GM21447 (cell line): ENCODE results near the gene MUSK.
"Not testable (repeated sequence)": the region's sequence is repeated elsewhere in the genome, so short reads cannot be mapped to it uniquely, and the experiment has no call there.

Experiments used
- ATAC-seq: cut with Tn5 transposase; IDR thresholded peaks from one replicate; pipeline ENCODE4 v1.9.1; 2021; ENCODE audit not compliant: unreplicated experiment

The MUSK gene

DNA sequence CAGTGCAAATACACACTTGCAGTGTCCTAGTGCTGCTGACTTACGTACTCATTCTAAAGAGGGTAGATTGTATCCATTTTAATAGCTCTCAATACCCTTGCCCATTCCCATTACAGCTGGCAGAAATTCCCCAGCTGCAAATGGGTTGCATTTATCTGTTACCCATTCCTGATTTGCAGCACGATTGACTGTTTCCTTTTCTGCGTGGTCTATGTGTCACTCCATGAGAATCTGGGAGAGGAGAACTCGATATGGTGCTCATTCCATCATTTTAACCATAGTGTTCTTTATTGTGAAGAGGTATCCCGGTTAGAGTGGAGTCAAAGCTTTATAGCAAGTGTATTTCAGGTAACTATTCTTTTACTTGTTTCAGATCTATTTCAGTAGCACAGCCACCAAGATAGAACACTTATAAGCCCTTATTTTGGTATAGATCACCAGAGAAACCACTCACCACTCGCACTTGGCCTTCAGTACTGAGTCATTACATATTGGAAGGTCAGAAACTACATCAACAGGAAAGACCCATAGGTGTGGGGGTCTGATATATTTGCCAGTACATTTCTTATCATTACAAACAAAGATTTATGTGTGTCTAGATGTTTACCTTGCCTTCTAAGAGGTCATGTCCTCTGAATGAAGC is 139.5 kb downstream of the MUSK start:
- ATAC-seq, result peak; percentile 56

DNA sequence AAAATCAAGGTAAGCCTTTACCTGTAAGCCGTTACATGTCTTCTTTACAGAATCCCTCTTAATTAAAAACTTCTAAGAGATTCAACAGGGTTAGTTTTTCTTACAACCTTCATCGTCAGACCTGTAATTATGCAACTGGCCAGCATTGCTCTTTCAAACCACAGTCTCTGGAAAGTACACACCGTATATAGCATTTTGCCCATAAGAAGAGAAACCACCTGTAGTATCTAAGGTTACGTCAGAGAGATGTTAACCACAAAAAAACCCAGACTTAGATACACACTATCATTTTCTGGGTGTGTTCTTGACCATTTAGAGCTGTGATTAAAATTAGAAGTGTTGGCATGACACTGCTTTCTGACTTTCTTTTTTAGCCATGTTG is 140.0 kb downstream of the MUSK start:
- peak; percentile 94 for ATAC-seq

DNA sequence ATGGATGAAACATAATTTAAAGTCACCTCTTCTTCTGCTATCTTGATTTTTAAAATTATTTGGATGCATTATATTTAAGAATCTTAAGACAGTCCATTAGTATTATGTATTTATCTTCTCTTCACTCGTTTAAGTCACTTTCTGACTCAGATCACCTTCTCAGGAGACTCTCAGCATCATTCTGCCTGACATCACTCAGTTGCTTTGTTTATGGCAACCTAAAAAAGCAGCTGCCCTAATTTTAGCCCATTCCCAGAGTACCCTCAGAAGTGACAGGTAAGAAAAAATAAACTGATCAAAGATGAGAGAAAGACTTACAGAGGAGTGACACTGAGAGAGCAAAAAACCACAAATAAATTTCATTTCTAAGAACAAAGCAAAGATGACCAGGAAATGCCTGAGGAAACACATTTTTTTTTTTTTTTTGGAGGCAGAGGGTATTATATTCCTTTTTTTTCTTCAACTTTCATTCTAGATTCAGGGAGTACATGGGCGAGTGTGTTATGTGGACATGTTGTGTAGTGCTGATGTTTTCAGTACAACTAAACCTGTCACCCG is 140.5 kb downstream of the MUSK start:
- peak; percentile 47 for ATAC-seq

DNA sequence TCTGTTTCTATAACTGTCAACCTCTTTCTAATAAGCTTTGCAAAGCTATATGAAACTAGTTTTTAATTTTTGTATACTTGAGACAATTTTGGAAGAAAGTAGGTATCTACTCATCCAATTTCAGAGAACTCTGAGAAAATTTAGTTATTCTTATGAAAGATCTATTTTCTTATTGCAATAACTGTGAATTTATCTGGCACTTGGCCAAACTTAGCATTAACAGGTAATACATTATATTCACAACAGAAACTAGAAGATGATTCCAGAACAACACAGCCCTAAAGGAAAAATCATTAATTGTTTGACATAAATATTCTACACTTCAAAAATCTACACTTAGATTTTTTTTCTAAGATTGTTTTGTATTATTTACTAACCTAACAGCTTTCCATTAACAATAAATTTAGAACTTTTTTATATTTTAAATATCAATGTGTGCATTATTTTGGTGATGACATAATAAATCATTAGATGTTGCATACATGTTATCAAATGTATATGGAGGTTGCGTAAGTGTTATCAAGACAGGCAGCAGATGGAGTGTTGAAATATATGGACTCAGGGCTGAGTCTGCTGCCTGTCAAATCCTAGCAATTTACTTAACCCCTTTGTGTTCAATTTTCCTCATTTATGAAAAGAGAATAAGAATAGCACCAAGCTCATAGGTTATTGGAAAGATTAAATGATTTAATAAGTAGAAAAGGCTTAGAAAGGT is 141.8 kb downstream of the MUSK start:
- no peak for ATAC-seq

DNA sequence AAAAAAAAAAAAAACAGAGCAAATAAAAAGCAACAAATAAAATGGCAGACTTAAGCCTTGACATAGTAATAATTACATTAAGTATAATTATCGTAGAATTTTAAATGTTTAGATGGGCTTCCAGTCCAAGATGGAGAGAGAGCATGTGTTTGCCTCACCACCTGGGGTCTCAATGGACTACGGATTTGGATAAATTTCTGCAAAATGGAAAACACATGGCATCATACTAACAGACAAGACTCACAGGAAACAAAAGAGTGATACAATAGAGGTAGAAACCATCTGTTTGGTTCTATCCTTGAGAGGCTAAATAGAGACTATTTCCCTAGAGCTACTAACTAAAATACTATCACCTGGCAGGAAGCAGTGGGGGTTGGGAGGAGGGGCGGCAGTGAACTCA is 144.3 kb downstream of the MUSK start:
- ATAC-seq, result no peak

DNA sequence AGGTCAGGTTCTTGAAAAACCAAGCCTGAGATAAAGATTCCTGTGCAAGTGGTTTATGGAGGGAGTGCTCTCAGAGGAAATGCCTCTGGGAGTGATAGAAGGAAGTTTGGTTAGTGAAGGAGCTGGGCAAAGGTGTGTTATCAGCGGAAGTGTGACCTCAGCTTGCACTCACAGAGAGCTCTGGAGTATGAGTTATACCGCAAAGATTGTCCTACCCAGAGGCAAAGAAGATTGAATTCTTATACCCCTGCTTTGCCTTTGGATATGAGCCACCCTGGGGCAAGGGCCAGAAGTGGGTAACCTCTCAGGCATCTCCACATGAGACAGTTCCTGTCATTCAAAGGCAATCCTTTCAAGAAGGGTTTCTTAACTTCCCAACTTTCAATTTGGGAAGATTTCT is 145.6 kb downstream of the MUSK start:
- ATAC-seq, result no peak

DNA sequence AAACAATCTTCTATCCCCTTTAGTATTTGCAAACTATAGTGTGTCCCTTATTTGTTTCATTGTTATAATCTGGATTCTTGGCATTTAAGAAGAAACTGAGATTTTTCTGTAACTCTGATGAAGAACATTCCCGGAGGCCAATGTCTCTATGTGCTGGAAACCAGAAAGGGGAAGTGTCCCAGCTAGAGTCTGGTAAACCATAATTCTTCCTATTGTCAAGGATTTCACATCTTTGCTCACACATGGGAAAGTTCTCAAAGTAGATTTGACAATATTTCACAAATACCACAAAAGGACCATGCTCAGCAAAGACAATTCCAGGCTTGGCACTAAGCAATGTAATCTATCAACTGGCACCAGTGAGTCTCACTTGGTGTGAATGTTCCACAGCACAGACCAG is 146.8 kb downstream of the MUSK start:
- ATAC-seq, result no peak

DNA sequence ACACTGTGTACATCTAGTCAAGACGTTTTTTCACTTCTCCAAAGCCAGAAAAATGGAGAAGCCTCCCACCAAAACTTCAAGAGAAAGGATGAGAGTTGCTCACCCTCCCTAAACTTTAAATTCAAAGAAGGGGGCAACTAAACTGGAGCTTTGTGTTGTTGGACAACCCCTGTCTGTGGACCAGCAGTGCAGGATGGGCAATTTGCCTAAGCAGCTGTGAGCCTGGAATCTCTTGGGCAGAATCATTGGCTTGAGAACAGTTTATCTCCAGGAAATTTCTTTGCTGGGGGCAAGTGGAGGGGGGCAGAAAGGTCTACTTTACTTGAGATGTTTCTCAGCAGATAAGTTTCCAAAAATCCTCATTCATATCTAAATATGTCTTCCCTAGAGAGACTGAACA is 151.8 kb downstream of the MUSK start:
- no peak for ATAC-seq

DNA sequence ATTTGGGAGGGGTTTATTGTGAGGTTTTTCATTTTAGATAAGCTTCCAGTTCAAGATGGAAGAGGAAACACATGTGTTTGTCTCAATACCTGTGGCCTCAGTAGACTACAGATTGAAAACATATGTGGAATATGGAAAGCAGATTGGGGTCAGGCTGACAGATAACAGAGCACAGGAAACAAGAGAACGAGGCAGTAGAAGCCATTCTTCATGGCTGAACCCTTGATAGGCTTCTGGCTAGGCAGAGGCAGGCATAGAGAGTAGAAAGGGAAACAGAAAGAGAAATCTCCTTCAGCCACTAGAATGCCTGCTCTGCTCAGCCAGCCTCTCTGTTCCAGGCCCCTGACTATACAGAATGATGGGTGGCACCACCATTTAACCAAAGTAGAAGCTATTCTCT is 152.5 kb downstream of the MUSK start:
- ATAC-seq, result peak; percentile 97

DNA sequence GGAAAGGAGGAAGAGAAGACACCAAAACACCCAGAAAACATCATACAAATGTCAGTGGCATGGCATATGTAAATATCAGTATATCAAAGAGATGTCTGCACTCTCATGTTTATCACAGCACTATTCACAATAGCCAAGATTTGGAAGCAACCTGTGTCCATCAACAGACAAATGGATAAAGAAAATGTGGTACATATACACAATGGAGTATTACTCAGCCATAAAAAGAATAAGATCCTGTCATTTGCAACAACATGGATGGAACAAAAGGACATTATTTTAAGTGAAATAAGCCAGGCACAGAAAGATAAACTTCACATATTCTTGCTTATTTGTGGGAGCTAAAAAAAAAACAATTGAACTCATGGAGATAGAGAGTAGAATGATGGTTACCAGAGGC is 156.5 kb downstream of the MUSK start:
- ATAC-seq, result not testable (repeated sequence)

DNA sequence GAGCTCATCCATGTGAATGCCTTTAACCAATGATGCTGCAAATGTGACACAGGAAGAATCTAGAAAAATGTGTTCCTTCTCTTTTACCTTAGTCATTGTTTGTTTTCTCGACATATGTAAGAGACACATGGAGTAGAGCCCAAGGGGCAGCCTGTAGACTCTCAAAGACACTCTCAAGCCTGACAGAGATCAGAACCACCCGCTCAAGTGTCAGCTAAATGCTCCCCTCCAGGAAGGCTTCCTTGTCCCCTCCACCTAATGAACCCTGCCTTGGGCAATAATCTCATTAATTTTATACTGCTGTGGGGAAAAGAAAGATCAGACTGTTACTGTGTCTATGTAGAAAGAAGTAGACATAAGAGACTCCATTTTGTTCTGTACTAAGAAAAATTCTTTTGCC is 157.4 kb downstream of the MUSK start:
- ATAC-seq, result no peak

DNA sequence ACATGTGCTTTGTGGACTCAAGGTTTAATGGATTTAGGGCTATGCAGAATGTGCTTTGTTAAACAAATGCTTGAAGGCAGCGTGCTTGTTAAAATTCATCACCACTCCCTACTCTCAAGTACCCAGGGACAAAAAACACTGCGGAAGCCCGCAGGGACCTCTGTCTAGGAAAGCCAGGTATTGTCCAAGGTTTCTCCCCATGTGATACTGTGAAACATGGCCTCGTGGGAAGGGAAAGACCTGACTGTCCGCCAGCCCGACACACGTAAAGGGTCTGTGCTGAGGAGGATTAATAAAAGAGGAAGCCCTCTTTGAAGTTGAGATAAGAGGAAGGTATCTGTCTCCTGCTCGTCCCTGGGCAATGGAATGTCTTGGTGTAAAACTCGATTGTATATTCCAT is 157.8 kb downstream of the MUSK start:
- ATAC-seq, result not testable (repeated sequence)

DNA sequence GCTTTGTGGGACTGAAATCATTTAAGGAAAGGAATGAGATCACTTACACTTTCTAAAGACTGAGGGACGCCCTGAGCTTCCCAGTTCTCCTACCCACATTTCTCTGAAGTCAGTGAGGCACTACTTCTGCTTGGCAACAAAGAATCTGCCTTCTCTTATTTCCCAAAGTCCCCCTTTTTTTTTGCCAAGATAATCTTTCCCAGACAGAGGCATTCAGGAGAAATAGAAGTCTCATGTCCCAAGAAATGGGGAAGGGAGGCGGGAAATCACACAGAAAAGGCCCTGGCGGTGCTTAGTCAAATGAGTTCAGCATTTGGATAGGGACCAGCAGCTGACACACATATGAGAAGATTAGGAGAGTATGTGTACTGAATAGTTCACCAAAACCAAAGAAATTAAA is 159.7 kb downstream of the MUSK start:
- ATAC-seq, result no peak

DNA sequence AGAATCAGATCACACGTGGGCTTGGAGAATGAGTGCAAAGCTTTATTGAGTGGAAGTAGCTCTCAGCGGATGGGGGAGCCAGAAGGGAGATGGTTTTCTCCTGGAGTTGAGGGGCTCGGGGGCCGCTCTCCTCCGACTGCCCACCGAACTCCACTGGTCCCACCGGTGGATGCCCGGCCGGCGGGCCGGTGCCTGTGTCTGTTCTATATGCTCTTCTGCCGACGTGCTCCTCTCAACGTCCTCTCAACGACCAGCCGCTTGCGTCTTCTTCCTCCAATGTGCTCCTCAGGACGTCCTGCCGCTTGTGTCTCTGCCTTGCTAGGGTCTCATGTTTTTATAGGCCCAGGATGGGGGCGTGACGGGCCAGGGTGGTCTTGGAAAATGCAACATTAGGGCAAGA is 161.9 kb downstream of the MUSK start:
- no peak for ATAC-seq

DNA sequence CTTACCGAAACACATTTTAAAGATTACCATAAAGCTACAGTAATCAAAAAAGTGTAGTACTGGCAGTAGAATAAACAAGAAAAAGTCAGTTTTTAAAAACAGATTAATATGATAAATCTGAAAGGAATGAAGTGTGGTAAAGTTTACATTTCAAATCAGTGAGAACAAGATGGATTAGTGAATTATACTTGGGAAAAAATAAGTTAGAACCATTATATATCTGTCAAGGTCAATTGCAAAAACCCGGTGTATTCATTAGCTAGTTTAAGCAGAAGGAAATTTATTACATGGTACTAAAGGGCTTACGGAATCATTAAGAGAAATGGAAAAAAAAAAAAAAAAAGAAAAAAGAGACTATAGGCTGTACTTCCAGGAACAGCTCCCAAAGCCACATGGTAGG is 164.3 kb downstream of the MUSK start:
- no peak for ATAC-seq

DNA sequence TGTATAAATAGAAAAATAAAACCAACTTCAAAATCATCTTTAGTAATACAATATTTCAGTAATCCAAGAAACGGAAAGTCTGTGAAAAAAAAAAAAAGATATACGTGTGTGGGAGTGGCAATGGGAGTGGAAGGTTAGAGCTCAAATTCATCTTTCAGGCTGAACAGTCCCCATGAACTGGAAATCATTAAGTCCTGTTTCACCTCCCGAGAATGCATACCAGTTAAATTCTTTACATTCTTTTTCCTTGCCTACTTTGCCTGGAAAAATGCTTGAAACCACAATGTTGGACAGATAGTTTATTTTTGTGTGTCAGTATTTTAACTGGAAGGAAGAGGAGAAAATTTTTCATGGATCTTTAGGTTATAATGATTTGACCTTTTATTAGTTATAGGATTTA is 166.8 kb downstream of the MUSK start:
- ATAC-seq, result no peak

DNA sequence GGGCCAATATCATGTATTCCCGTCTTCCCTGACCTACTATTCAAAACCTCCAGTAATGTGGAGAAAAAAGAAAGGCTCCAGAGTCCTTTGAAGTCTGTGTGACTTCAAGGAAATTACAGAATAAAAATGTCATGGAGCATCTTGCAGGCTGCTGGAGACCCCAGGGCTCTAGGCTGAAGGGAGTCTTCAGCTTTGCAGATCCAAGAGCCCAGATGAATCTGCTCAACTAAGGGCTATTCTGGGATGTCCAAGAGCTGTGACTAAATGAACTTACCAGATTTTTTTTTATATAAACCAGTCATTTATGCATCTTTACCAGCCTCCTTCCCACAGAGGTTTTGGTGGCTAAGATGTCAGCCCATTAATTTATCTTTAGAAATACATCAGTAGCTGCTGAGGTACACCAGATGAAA is 167.3 kb downstream of the MUSK start:
- ATAC-seq, result no peak

DNA sequence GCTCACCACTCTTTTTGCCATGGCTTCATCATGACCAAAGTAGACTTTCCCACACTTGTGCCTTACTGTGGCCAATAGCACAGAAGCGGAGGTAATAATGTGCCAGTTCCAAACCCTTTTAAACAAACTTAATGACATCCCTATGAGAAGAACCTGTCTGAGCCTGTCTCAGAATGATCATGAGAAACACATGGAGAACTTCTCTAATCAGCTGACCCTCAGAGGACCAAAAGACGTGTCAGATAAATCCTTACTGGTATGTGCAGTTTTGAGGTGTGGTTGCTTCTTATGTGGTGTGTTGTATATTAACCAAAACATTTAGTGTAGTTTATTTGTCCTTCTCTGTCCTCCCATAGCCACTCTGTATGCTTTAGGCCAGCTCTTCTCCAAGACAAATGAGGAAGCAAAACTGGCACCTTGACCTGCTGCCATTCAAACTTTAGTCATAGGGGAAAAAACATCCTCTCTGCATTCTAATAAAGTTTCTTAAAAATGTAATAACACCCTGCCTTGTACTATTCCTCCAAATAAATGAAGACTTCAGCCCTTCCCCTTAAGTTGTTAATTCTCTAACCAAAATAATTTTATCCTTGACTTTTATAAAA is 168.9 kb downstream of the MUSK start:
- peak; percentile 73 for ATAC-seq

DNA sequence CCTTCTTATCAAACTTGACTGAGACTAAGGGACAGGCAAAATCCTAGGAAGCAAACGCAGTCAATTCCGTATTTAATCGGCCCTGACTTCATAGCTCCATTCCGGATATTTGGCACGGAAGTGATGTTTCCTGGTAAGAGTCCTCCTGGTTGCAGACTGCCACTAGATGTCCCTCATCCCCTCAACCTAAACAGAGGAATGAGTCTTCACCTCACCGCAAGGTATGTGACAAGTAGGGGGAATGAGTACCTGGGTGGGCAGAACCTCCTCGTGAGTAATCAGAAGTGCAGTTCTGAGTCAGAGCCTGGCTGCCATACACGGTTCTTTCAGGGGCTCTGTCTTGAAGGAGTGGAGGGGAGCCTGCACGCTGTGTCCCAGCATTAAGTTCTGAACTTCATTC is 173.6 kb downstream of the MUSK start:
- ATAC-seq, result no peak

DNA sequence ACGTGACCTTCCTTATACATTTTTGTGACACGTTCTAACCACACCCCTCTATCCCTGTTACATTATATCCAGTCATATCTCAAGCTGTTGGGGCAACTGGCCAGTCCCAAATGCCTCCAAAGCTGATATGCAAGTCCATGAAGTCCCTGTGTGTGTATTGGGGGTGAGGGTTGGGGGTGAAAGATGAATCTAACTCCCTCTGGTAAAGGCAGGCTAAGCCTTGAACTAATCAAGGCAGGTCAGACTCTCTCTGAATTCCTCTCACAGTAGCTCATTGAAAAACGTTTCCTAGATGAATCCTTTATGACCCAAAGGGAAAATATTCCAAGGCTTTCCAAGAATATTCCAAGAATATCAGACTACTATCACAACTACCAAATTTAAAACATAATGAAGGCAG is 174.4 kb downstream of the MUSK start:
- ATAC-seq, result no peak

DNA sequence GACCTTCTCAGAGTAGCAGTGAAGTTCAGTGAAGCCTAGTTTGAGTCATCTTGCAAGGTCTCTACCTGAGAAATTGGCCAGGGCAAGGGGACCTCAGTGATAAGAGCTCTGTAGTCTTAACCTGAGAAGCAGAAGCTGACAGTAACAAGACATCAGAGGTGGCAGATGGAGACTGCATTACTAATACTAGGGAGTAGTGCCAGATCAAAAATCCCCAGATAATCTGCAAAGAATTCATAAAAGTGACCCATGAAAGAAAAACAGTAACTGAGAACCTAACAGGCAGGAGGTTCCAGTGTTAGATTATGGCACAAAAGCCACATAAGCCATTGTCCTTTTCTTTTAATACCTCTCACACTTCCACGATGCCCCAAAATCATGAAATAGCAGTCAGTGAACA is 175.5 kb downstream of the MUSK start:
- ATAC-seq, result no peak

DNA sequence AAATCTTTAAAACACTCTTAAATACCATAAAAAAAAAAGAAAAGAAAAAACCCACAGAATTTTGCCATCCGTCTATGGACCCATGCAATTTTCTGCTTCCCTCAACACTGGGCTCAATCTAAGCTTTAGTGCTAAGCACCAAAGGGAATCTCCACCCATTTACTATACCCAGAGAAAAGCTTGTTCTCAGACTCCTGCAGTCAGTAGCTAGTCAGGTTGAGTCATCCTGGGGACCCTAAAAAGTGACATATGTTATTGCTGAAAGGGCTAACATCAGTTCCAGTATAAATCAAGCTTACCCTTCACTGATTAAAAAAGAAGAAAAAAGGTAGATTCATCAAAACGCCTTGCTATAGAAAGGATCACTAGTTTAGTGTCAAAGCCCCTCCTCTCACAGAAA is 177.6 kb downstream of the MUSK start:
- no peak for ATAC-seq
